ENCODE measurements around the gene TOR1AIP1.
A peak's percentile ranks its signal among the peaks of the same experiment; 100 is the strongest.
"Not testable (repeated sequence)": the region's sequence is repeated elsewhere in the genome, so short reads cannot be mapped to it uniquely, and the experiment has no call there.

The TOR1AIP1 gene

GRCh38 chr1:179882253-179883039 lies at the start of gene TOR1AIP1:
Gene TOR1AIP1 (plus strand): TSS chr1:179882285. CDS start chr1:179882503, 218 bp downstream.
- peak; percentile 92 to 93 for DNase-seq (ENCODE audit: low read depth in 2 of 2)

GRCh38 chr1:179836686-179837445 lies 45.2 kb upstream of the TOR1AIP1 start:
- DNase-seq (ENCODE audit: low read depth in 2 of 2), result not testable (repeated sequence)

- DNase-seq (ENCODE audit: low read depth in 2 of 2), result no peak
Measured at GRCh38 chr1:179840107-179840506, 42.0 kb upstream of the TOR1AIP1 start.

GRCh38 chr1:179848233-179848632 lies 33.9 kb upstream of the TOR1AIP1 start:
- DNase-seq (ENCODE audit: low read depth in 2 of 2), result no peak

- DNase-seq (ENCODE audit: low read depth in 2 of 2), result no peak
Measured at GRCh38 chr1:179853102-179853501, 29.0 kb upstream of the TOR1AIP1 start.

- DNase-seq (ENCODE audit: low read depth in 2 of 2), result not testable (repeated sequence)
Measured at GRCh38 chr1:179855831-179856230, 26.3 kb upstream of the TOR1AIP1 start.

- DNase-seq (ENCODE audit: low read depth in 2 of 2), result no peak
Measured at GRCh38 chr1:179856296-179856695, 25.8 kb upstream of the TOR1AIP1 start.

- DNase-seq (ENCODE audit: low read depth in 2 of 2), result no peak
Measured at GRCh38 chr1:179857009-179857408, 25.1 kb upstream of the TOR1AIP1 start.

- DNase-seq (ENCODE audit: low read depth in 2 of 2), result no peak
Measured at GRCh38 chr1:179860652-179861051, 21.4 kb upstream of the TOR1AIP1 start.

GRCh38 chr1:179865377-179865776 lies 16.7 kb upstream of the TOR1AIP1 start:
- DNase-seq (ENCODE audit: low read depth in 2 of 2), result no peak

GRCh38 chr1:179866616-179867015 lies 15.5 kb upstream of the TOR1AIP1 start:
- no peak for DNase-seq (ENCODE audit: low read depth in 2 of 2)

GRCh38 chr1:179867493-179868330 lies 14.4 kb upstream of the TOR1AIP1 start:
- peak; percentile 34 to 36 for DNase-seq (ENCODE audit: low read depth in 2 of 2)

GRCh38 chr1:179870870-179871269 lies 11.2 kb upstream of the TOR1AIP1 start:
- DNase-seq (ENCODE audit: low read depth in 2 of 2), result no peak

- no peak for DNase-seq (ENCODE audit: low read depth in 2 of 2)
Measured at GRCh38 chr1:179871940-179872339, 10.1 kb upstream of the TOR1AIP1 start.

- no peak for DNase-seq (ENCODE audit: low read depth in 2 of 2)
Measured at GRCh38 chr1:179872558-179872957, 9.5 kb upstream of the TOR1AIP1 start.

GRCh38 chr1:179873438-179873851 lies 8.6 kb upstream of the TOR1AIP1 start:
- no peak for DNase-seq (ENCODE audit: low read depth in 2 of 2)

GRCh38 chr1:179875596-179876299 lies 6.3 kb upstream of the TOR1AIP1 start:
- DNase-seq (ENCODE audit: low read depth in 2 of 2), result no peak

- no peak for DNase-seq (ENCODE audit: low read depth in 2 of 2)
Measured at GRCh38 chr1:179876300-179876715, 5.8 kb upstream of the TOR1AIP1 start.

- peak; percentile 76 to 81 for DNase-seq (ENCODE audit: low read depth in 2 of 2)
Measured at GRCh38 chr1:179877586-179878265, 4.4 kb upstream of the TOR1AIP1 start, which contains the start of gene TOR1AIP2. Gene TOR1AIP2 (minus strand): TSS chr1:179877803. CDS start chr1:179852665, 25,138 bp downstream.

- DNase-seq (ENCODE audit: low read depth in 2 of 2), result no peak
Measured at GRCh38 chr1:179879797-179880196, 2.3 kb upstream of the TOR1AIP1 start.

All from stimulated activated CD4-positive, alpha-beta T cell treated with anti-CD3 and anti-CD28 coated beads, Interleukin-1b, Interleukin-23, amount 100 ng/mL, for 4 hours (primary cell).